GM23338 (cell line): Measurements from ENCODE around the gene PRPF40B. TPM values are rescaled to one million over a fixed set of nuclear protein-coding genes. Genes with fewer than 3 reads are reported as not detected.

ENCODE experiments used
- ATAC-seq: fragments of 200-7000 bp; cut with Tn5 transposase; 3 replicates; pipeline ENCODE4 v1.9.1; 2020
- DNase-seq: peaks from one replicate; pipeline ENCODE4 v3.0.0-alpha.2; 2015; ENCODE audit warnings: low spot score
- H2AFZ ChIP-seq: fragments of 200-600 bp; sonication (generic); 2 replicates; pipeline ENCODE4 v1.8.0; 2016; ENCODE audit warnings: antibody characterized with exemption, mild to moderate bottlenecking, moderate library complexity
- H3F3A ChIP-seq: fragments of 200-600 bp; sonication (generic); replicated peaks from 2 replicates; pipeline ENCODE4 v1.8.0; 2017; ENCODE audit warnings: antibody characterized with exemption, mixed run types, low read depth
- H3K27ac ChIP-seq: fragments of 200-600 bp; sonication (generic); 2 replicates; pipeline ENCODE4 v1.6.1; 2016; ENCODE audit warnings: low read depth
- H3K27me3 ChIP-seq: fragments of 200-600 bp; sonication (generic); 2 replicates; pipeline ENCODE4 v1.8.0; 2016; ENCODE audit warnings: mild to moderate bottlenecking, mixed run types, moderate library complexity; ENCODE audit not compliant: insufficient read depth
- H3K36me3 ChIP-seq: fragments of 200-600 bp; sonication (generic); 2 replicates; pipeline ENCODE4 v1.8.0; 2016; ENCODE audit warnings: mild to moderate bottlenecking; ENCODE audit not compliant: insufficient read depth
- H3K4me1 ChIP-seq: fragments of 200-600 bp; sonication (generic); 2 replicates; pipeline ENCODE4 v1.8.0; 2016; ENCODE audit warnings: mild to moderate bottlenecking, moderate library complexity; ENCODE audit not compliant: insufficient read depth
- H3K4me2 ChIP-seq: fragments of 200-600 bp; sonication (generic); 2 replicates; pipeline ENCODE4 v1.7.1; 2017; ENCODE audit warnings: mixed run types
- H3K4me3 ChIP-seq: fragments of 200-600 bp; sonication (generic); 2 replicates; pipeline ENCODE4 v1.6.1; 2016; ENCODE audit warnings: mixed run types
- H3K79me2 ChIP-seq: fragments of 200-600 bp; sonication (generic); replicated peaks from 2 replicates; pipeline ENCODE4 v1.8.0; 2017; ENCODE audit warnings: mild to moderate bottlenecking; ENCODE audit not compliant: insufficient read depth
- H3K9me2 ChIP-seq: fragments of 200-600 bp; sonication (generic); 2 replicates; pipeline ENCODE4 v1.8.0; 2017; ENCODE audit not compliant: insufficient read depth
- H4K20me1 ChIP-seq: fragments of 200-600 bp; sonication (generic); replicated peaks from 2 replicates; pipeline ENCODE4 v1.8.0; 2017; ENCODE audit warnings: mild to moderate bottlenecking; ENCODE audit not compliant: insufficient read depth
- H3K27ac Mint-ChIP-seq: 2 replicates; pipeline ENCODE4 v1.8.0; 2020; ENCODE audit warnings: inconsistent platforms, mild to moderate bottlenecking, moderate library complexity, mixed read lengths
- H3K27me3 Mint-ChIP-seq: 3 replicates; pipeline ENCODE4 v1.8.0; 2022; ENCODE audit warnings: low read depth, mild to moderate bottlenecking, moderate library complexity, mixed read lengths, inconsistent platforms; ENCODE audit not compliant: insufficient read depth, poor library complexity
- H3K36me3 Mint-ChIP-seq: 3 replicates; pipeline ENCODE4 v1.8.0; 2021; ENCODE audit warnings: low read depth, mild to moderate bottlenecking, inconsistent platforms, moderate library complexity, mixed read lengths
- H3K4me1 Mint-ChIP-seq: 3 replicates; pipeline ENCODE4 v1.8.0; 2020; ENCODE audit warnings: mild to moderate bottlenecking, inconsistent platforms, mixed read lengths
- H3K4me3 Mint-ChIP-seq: 3 replicates; pipeline ENCODE4 v1.8.0; 2021; ENCODE audit warnings: moderate library complexity, mild to moderate bottlenecking, inconsistent platforms, mixed read lengths
- H3K9me3 Mint-ChIP-seq: 3 replicates; pipeline ENCODE4 v1.8.0; 2020; ENCODE audit warnings: moderate library complexity, mild to moderate bottlenecking, inconsistent platforms, mixed read lengths
- CREB1 ChIP-seq: fragments of 250-450 bp; sonication (Bioruptor Pico); IDR thresholded peaks from 2 replicates; pipeline ENCODE4 v1.5.0; 2020; ENCODE audit warnings: low read depth, mild to moderate bottlenecking, moderate library complexity
- EZH2phosphoT487 ChIP-seq: fragments of 200-600 bp; sonication (generic); IDR thresholded peaks from one replicate; pipeline ENCODE4 v1.8.1; 2018; ENCODE audit warnings: antibody characterized with exemption; ENCODE audit not compliant: unreplicated experiment
- JUNB ChIP-seq: IDR thresholded peaks from one replicate; pipeline ENCODE4 v1.6.1; 2016; ENCODE audit warnings: antibody characterized with exemption; ENCODE audit not compliant: unreplicated experiment
- NANOG ChIP-seq: IDR thresholded peaks from 2 replicates; pipeline ENCODE4 v1.6.1; 2016; ENCODE audit warnings: antibody characterized with exemption, borderline replicate concordance
- POLR2AphosphoS5 ChIP-seq: IDR thresholded peaks from 2 replicates; pipeline ENCODE4 v1.6.1; 2016; ENCODE audit warnings: antibody characterized with exemption, low read depth
- REST ChIP-seq: IDR thresholded peaks from one replicate; pipeline ENCODE4 v1.6.1; 2018; ENCODE audit warnings: antibody characterized with exemption; ENCODE audit not compliant: unreplicated experiment
- STAT1 ChIP-seq: IDR thresholded peaks from one replicate; pipeline ENCODE4 v1.6.1; 2016; ENCODE audit warnings: antibody characterized with exemption; ENCODE audit not compliant: unreplicated experiment
- ZNF114 ChIP-seq: fragments of 250-450 bp; sonication (Bioruptor Pico); IDR thresholded peaks from 2 replicates; pipeline ENCODE4 v1.5.0; 2020; ENCODE audit warnings: mild to moderate bottlenecking, moderate library complexity
- ZNF462 ChIP-seq: fragments of 250-450 bp; sonication (Bioruptor Pico); IDR thresholded peaks from 2 replicates; pipeline ENCODE4 v1.5.0; 2020; ENCODE audit warnings: mild to moderate bottlenecking, moderate library complexity
- polyA plus RNA-seq: library from polyadenylated mRNA; unstranded; fragments of >200 nt; fragmentation: Nextera tagmentation; extraction: Ambion mirVana; gene quantifications from 2 replicates; pipeline ENCODE4 v1.2.1, GENCODE V29; 2016
- total RNA-seq: library from RNA; depleted of rRNA; stranded (reverse); fragments of >200 nt; shearing (Covaris generic); gene quantifications from 2 replicates; pipeline ENCODE4 v1.2.3, GENCODE V29; 2014
- TF ChIP-seq, protein P1 (sequence below): IDR thresholded peaks from 2 replicates; pipeline ENCODE4 v1.6.1; 2016; ENCODE audit warnings: antibody characterized with exemption

Gene PRPF40B
- total and polyA plus RNA-seq, 2 experiments from 2014 or later = 17.9 to 19.0 TPM

DNA sequence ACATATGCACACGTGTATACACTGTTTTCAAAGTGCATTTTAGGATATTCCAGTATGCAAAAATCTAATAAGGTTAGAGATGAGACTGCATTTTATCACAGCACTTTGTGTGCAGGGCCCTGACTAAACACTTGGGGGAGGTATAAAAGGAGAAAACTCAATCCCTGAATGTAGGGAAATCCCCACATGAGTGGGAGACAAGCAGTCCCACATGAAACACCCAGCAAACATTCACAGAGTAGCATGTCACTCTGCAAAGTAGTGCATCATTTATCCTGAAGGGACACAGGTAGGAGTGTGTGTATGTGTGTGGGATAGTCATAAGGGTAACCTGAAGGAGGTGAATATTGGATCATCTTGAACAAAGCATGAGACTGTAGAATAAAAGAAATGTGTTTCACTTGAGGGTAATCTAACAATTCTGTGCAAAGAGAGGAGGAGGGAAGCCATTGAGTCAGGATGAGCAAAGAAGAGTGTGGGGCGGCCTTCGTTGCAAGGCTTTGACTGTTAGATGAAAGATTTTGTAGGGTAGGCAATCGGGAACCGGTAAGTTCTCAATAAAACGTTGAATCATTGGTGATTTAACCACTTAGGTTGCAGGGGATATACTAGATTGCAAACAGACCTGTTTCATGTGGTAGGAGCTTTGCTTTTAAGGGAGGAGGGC is 2.9 kb downstream of the PRPF40B start:
- H3K9me3 Mint-ChIP-seq = no peaks in the 10 kb centered on the region

DNA sequence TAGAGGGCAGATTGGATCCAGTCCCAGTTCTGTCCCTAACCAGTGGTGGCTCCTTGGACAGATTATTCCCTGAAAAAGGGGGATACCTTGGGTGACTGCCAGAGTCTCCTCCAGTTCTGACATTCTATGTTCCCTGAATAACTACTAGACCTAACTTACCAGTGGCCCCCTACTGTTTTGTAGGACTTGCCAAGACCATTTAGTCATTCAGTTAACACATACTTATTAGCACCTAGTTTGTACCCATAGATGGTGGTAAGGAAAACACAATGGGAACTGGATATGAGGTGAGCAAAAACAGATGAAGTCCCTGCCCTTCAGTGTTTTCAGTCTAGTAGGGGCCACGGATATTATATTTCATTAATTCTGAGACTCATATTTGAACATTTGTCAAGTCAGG is 3.5 kb downstream of the PRPF40B start:
- peaks cover 14% of the 10 kb centered on the region for H3K4me1 ChIP-seq
- no peaks in the 10 kb centered on the region for H3K36me3 ChIP-seq
- Mint-ChIP-seq H3K4me3 (no peak overlapping the region), H3K27me3 (peaks cover 14% of the 10 kb centered on the region), H3K27ac (no peak overlapping the region), H3K36me3 (peaks cover 5% of the 10 kb centered on the region; the same call in 2 of the 3 replicates), H3K9me3 (no peaks in the 10 kb centered on the region), H3K4me1 (peaks cover 25% of the 10 kb centered on the region)
- no peak overlapping the region for H3K4me3 ChIP-seq
- no peaks in the 10 kb centered on the region for H4K20me1 ChIP-seq
- no peak overlapping the region for H3K4me2 ChIP-seq
- DNase-seq (no peak), ATAC-seq (no peak)
- H3K27ac ChIP-seq = no peak overlapping the region
- no peak overlapping the region for H2AFZ ChIP-seq
- H3K27me3 ChIP-seq = peaks cover 1% of the 10 kb centered on the region; the same call in 1 of the 2 replicates
- H3K9me2 ChIP-seq = no peaks in the 10 kb centered on the region
- H3K79me2 ChIP-seq = no peaks in the 10 kb centered on the region
- peaks cover 12% of the 10 kb centered on the region for H3F3A ChIP-seq
- no peak for TF ChIP-seq POLR2AphosphoS5
- no peak for TF ChIP-seq STAT1
- no peak for TF ChIP-seq EZH2phosphoT487
- TF ChIP-seq JUNB = no peak
- no peak for TF ChIP-seq NANOG
- no peak for TF ChIP-seq REST
- TF ChIP-seq, protein P1, sequence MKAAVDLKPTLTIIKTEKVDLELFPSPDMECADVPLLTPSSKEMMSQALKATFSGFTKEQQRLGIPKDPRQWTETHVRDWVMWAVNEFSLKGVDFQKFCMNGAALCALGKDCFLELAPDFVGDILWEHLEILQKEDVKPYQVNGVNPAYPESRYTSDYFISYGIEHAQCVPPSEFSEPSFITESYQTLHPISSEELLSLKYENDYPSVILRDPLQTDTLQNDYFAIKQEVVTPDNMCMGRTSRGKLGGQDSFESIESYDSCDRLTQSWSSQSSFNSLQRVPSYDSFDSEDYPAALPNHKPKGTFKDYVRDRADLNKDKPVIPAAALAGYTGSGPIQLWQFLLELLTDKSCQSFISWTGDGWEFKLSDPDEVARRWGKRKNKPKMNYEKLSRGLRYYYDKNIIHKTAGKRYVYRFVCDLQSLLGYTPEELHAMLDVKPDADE = no peak
- TF ChIP-seq CREB1 (CRISPR knock-in tag) = no peak
- TF ChIP-seq ZNF462 (CRISPR knock-in tag) = no peak
- TF ChIP-seq ZNF114 (CRISPR knock-in tag) = no peak

More for the DNA sequence above, 2.9 kb downstream of the PRPF40B start:
- Histone ChIP-seq H3K27ac (no peak overlapping the region), H3K36me3 (no peaks in the 10 kb centered on the region), H3K9me2 (no peaks in the 10 kb centered on the region), H3K79me2 (no peaks in the 10 kb centered on the region), H2AFZ (no peak overlapping the region), H3F3A (peaks cover 12% of the 10 kb centered on the region), H4K20me1 (no peaks in the 10 kb centered on the region), H3K27me3 (peaks cover 7% of the 10 kb centered on the region; the same call in 1 of the 2 replicates), H3K4me1 (peaks cover 19% of the 10 kb centered on the region), H3K4me2 (no peak overlapping the region), H3K4me3 (no peak overlapping the region)
- H3K4me3 Mint-ChIP-seq = no peak overlapping the region
- DNase-seq (no peak), ATAC-seq (no peak)
- peaks cover 17% of the 10 kb centered on the region for H3K27me3 Mint-ChIP-seq
- H3K4me1 Mint-ChIP-seq = peaks cover 30% of the 10 kb centered on the region
- peaks cover 3% of the 10 kb centered on the region; the same call in 1 of the 3 replicates for H3K36me3 Mint-ChIP-seq
- no peak for TF ChIP-seq CREB1 (CRISPR knock-in tag)
- TF ChIP-seq EZH2phosphoT487 = no peak
- TF ChIP-seq STAT1 = no peak
- no peak for TF ChIP-seq ZNF114 (CRISPR knock-in tag)
- no peak overlapping the region for H3K27ac Mint-ChIP-seq
